Smooth muscle cell (in vitro differentiated cells): ENCODE data around the gene MOAP1. TPM values are rescaled to one million over a fixed set of nuclear protein-coding genes. Genes with fewer than 3 reads are reported as not detected.

Source experiments
- DNase-seq: peaks from one replicate; lab custom pipeline; 2025; ENCODE audit not compliant: unreplicated experiment; lab: John Stamatoyannopoulos, UW
- H2AFZ ChIP-seq: fragments of 200-600 bp; sonication (generic); 2 replicates; pipeline ENCODE4 v1.6.0; 2016; ENCODE audit warnings: antibody characterized with exemption, low read depth, mild to moderate bottlenecking
- H3F3A ChIP-seq: fragments of 200-600 bp; sonication (generic); 2 replicates; pipeline ENCODE4 v1.6.0; 2017; ENCODE audit warnings: antibody characterized with exemption, low read depth
- H3K27ac ChIP-seq: fragments of 200-600 bp; sonication (generic); 2 replicates; pipeline ENCODE4 v1.5.1; 2016; ENCODE audit warnings: low read depth, mild to moderate bottlenecking
- H3K27me3 ChIP-seq: fragments of 200-600 bp; sonication (generic); 2 replicates; pipeline ENCODE4 v1.6.1; 2016; ENCODE audit warnings: low read depth, mild to moderate bottlenecking
- H3K36me3 ChIP-seq: fragments of 200-600 bp; sonication (generic); 2 replicates; pipeline ENCODE4 v1.5.1; 2016; ENCODE audit warnings: low read depth
- H3K4me1 ChIP-seq: fragments of 200-600 bp; sonication (generic); 2 replicates; pipeline ENCODE4 v1.5.1; 2016; ENCODE audit warnings: low read depth
- H3K4me2 ChIP-seq: fragments of 200-600 bp; sonication (generic); 2 replicates; pipeline ENCODE4 v1.6.0; 2016; ENCODE audit warnings: mild to moderate bottlenecking
- H3K4me3 ChIP-seq: fragments of 200-600 bp; sonication (generic); 2 replicates; pipeline ENCODE4 v1.5.1; 2016; ENCODE audit warnings: mild to moderate bottlenecking
- H3K79me2 ChIP-seq: fragments of 200-600 bp; sonication (generic); 2 replicates; pipeline ENCODE4 v1.6.0; 2016; ENCODE audit warnings: low read depth, mild to moderate bottlenecking
- H3K9ac ChIP-seq: fragments of 200-600 bp; sonication (generic); 2 replicates; pipeline ENCODE4 v1.6.0; 2016; ENCODE audit warnings: low read depth
- H3K9me3 ChIP-seq: fragments of 200-600 bp; sonication (generic); replicated peaks from 2 replicates; pipeline ENCODE4 v1.5.1; 2016; ENCODE audit warnings: low read depth
- H4K20me1 ChIP-seq: fragments of 200-600 bp; sonication (generic); 2 replicates; pipeline ENCODE4 v1.6.0; 2016; ENCODE audit warnings: low read depth
- WGBS: methylation state at CpG from one replicate; pipeline ENCODE4 v1.1.7; 2016; ENCODE audit warnings: low lambda C conversion rate; 5-methylcytosine and 5-hydroxymethylcytosine counted together
- polyA plus RNA-seq: library from polyadenylated mRNA; unstranded; fragments of >200 nt; fragmentation: Nextera tagmentation; extraction: Ambion mirVana; gene quantifications from 2 replicates; pipeline ENCODE4 v1.2.1, GENCODE V29; 2016
- total RNA-seq: library from RNA; depleted of rRNA; stranded (reverse); fragments of >200 nt; gene quantifications from 2 replicates; pipeline ENCODE4 v1.2.3, GENCODE V29; 2014
- TF ChIP-seq, protein P1 (sequence below): fragments of 200-600 bp; sonication (generic); IDR thresholded peaks from 2 replicates; pipeline ENCODE4 v1.5.1; 2017; ENCODE audit warnings: borderline replicate concordance, mild to moderate bottlenecking, antibody characterized with exemption; ENCODE audit not compliant: insufficient read depth, poor library complexity, severe bottlenecking

MOAP1 gene
- total and polyA plus RNA-seq, 2 experiments from 2014 or later: 6.9 to 7.7 TPM

GRCh38 chr14:93223565-93223964, 38.9 kb upstream of the MOAP1 start:
- Histone ChIP-seq H3K9ac (no peak overlapping the region), H3K4me2 (no peak overlapping the region), H3K9me3 (no peaks in the 10 kb centered on the region), H2AFZ (no peak overlapping the region), H3K4me3 (no peak overlapping the region), H3K4me1 (no peaks in the 10 kb centered on the region), H3K27me3 (no peaks in the 10 kb centered on the region), H3K79me2 (no peaks in the 10 kb centered on the region), H3K36me3 (peaks cover 3% of the 10 kb centered on the region), H3F3A (no peaks in the 10 kb centered on the region), H3K27ac (no peak overlapping the region), H4K20me1 (no peaks in the 10 kb centered on the region)
- TF ChIP-seq, protein P1, sequence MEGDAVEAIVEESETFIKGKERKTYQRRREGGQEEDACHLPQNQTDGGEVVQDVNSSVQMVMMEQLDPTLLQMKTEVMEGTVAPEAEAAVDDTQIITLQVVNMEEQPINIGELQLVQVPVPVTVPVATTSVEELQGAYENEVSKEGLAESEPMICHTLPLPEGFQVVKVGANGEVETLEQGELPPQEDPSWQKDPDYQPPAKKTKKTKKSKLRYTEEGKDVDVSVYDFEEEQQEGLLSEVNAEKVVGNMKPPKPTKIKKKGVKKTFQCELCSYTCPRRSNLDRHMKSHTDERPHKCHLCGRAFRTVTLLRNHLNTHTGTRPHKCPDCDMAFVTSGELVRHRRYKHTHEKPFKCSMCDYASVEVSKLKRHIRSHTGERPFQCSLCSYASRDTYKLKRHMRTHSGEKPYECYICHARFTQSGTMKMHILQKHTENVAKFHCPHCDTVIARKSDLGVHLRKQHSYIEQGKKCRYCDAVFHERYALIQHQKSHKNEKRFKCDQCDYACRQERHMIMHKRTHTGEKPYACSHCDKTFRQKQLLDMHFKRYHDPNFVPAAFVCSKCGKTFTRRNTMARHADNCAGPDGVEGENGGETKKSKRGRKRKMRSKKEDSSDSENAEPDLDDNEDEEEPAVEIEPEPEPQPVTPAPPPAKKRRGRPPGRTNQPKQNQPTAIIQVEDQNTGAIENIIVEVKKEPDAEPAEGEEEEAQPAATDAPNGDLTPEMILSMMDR: no peak
- WGBS: 97% methylated on average over 27 of the region's 27 CpGs
- DNase-seq: no peak

- H3K9me3 ChIP-seq: no peaks in the 10 kb centered on the region
- no peak overlapping the region for H2AFZ ChIP-seq
- DNase-seq: no peak
- H3K4me2 ChIP-seq: no peak overlapping the region
- no peak overlapping the region for H3K9ac ChIP-seq
- H3K27me3 ChIP-seq: no peaks in the 10 kb centered on the region
- no peaks in the 10 kb centered on the region for H3F3A ChIP-seq
- TF ChIP-seq, protein P1: no peak
- no peaks in the 10 kb centered on the region for H3K4me1 ChIP-seq
- peaks cover 3% of the 10 kb centered on the region for H3K36me3 ChIP-seq
- no peaks in the 10 kb centered on the region for H3K79me2 ChIP-seq
- no peaks in the 10 kb centered on the region for H4K20me1 ChIP-seq
- H3K27ac ChIP-seq: no peak overlapping the region
- H3K4me3 ChIP-seq: no peak overlapping the region
These were observed 35.8 kb upstream of the MOAP1 start for GRCh38 chr14:93220509-93220908.

- Histone ChIP-seq H3K4me1 (no peaks in the 10 kb centered on the region), H3K27me3 (no peaks in the 10 kb centered on the region), H3K36me3 (peaks cover 3% of the 10 kb centered on the region), H3F3A (no peaks in the 10 kb centered on the region), H2AFZ (no peak overlapping the region), H3K9ac (no peak overlapping the region), H3K79me2 (no peaks in the 10 kb centered on the region), H3K9me3 (no peaks in the 10 kb centered on the region), H3K27ac (no peak overlapping the region), H3K4me2 (no peak overlapping the region), H4K20me1 (no peaks in the 10 kb centered on the region), H3K4me3 (no peak overlapping the region)
- no peak for DNase-seq
- 94% methylated on average over 3 of the region's 3 CpGs for WGBS
- TF ChIP-seq, protein P1: peak; percentile 36
These were observed 34.5 kb upstream of the MOAP1 start for GRCh38 chr14:93219103-93219726.

- H3K4me1 ChIP-seq: no peaks in the 10 kb centered on the region
- no peak overlapping the region for H3K9ac ChIP-seq
- no peaks in the 10 kb centered on the region for H3F3A ChIP-seq
- no peak overlapping the region for H2AFZ ChIP-seq
- no peak for DNase-seq
- no peaks in the 10 kb centered on the region for H3K9me3 ChIP-seq
- no peak overlapping the region for H3K27ac ChIP-seq
- no peak overlapping the region for H3K4me3 ChIP-seq
- WGBS: 96% methylated on average over 2 of the region's 2 CpGs
- no peak overlapping the region for H3K4me2 ChIP-seq
- H3K36me3 ChIP-seq: no peaks in the 10 kb centered on the region
- no peaks in the 10 kb centered on the region for H3K79me2 ChIP-seq
- no peaks in the 10 kb centered on the region for H4K20me1 ChIP-seq
- H3K27me3 ChIP-seq: no peaks in the 10 kb centered on the region
- TF ChIP-seq, protein P1: no peak
These were observed 29.9 kb upstream of the MOAP1 start for GRCh38 chr14:93214598-93214997.
